NCI-H2107 (cell line): ENCODE measurements around the gene TMEM101.
"Not testable (repeated sequence)": the region's sequence is repeated elsewhere in the genome, so short reads cannot be mapped to it uniquely, and the experiment has no call there.

ENCODE experiments used
- DNase-seq: peaks from one replicate; lab custom pipeline; 2025; lab: John Stamatoyannopoulos, UW

The TMEM101 gene

GRCh38 chr17:44014437-44015172 is at the start of gene TMEM101:
Gene TMEM101, minus strand, starts transcription at chr17:44014963. Its CDS starts 11 bp downstream, at chr17:44014952.
- peak; percentile 79 for DNase-seq

- no peak for DNase-seq
Measured at GRCh38 chr17:44063704-44064639, 49.2 kb upstream of the TMEM101 start.

- DNase-seq: no peak
Measured at GRCh38 chr17:44062871-44063270, 48.1 kb upstream of the TMEM101 start.

- no peak for DNase-seq
Measured at GRCh38 chr17:44061446-44061845, 46.7 kb upstream of the TMEM101 start.

GRCh38 chr17:44059101-44059892 is 44.5 kb upstream of the TMEM101 start:
- no peak for DNase-seq

GRCh38 chr17:44053125-44053872 is 38.5 kb upstream of the TMEM101 start:
- no peak for DNase-seq

- no peak for DNase-seq
Measured at GRCh38 chr17:44049294-44050060, 34.7 kb upstream of the TMEM101 start.

- DNase-seq: not testable (repeated sequence)
Measured at GRCh38 chr17:44046893-44047292, 32.1 kb upstream of the TMEM101 start.

GRCh38 chr17:44045486-44045885 is 30.7 kb upstream of the TMEM101 start:
- DNase-seq: no peak

GRCh38 chr17:44044071-44044470 is 29.3 kb upstream of the TMEM101 start:
- DNase-seq: no peak

- DNase-seq: no peak
Measured at GRCh38 chr17:44043272-44043696, 28.5 kb upstream of the TMEM101 start.

- DNase-seq: no peak
Measured at GRCh38 chr17:44039829-44040635, 25.3 kb upstream of the TMEM101 start.

- DNase-seq: no peak
Measured at GRCh38 chr17:44038604-44039011, 23.8 kb upstream of the TMEM101 start.

GRCh38 chr17:44037471-44037870 is 22.7 kb upstream of the TMEM101 start:
- DNase-seq: no peak

GRCh38 chr17:44034688-44035087 is 19.9 kb upstream of the TMEM101 start:
- DNase-seq: not testable (repeated sequence)

GRCh38 chr17:44033861-44034408 is 19.2 kb upstream of the TMEM101 start:
- no peak for DNase-seq

GRCh38 chr17:44030482-44030881 is 15.7 kb upstream of the TMEM101 start:
- no peak for DNase-seq

GRCh38 chr17:44029736-44030135 is 15.0 kb upstream of the TMEM101 start:
- DNase-seq: no peak

- no peak for DNase-seq
Measured at GRCh38 chr17:44024853-44025252, 10.1 kb upstream of the TMEM101 start.
